Duodenal mucosa (tissue), 2 donors: ENCODE results near the gene ASTN2.

ENCODE experiments used
- H3K27ac ChIP-seq: one replicate; pipeline ENCODE4 v1.7.0; 2013; ENCODE audit warnings: low read depth, low read length
- H3K27me3 ChIP-seq, 2 donors: one replicate each; pipeline ENCODE4 v1.7.0; 2013; ENCODE audit warnings: low read length in 2 of 2, control low read depth in 1 of 2; ENCODE audit not compliant: insufficient read depth in 2 of 2, control insufficient read depth in 1 of 2
- H3K36me3 ChIP-seq, 2 donors: one replicate each; pipeline ENCODE4 v1.7.0; 2013; ENCODE audit warnings: low read length in 2 of 2, control low read depth in 1 of 2; ENCODE audit not compliant: insufficient read depth in 2 of 2, control insufficient read depth in 1 of 2
- H3K4me1 ChIP-seq, 2 donors: one replicate each; pipeline ENCODE4 v1.7.0; 2013; ENCODE audit warnings: low read length in 2 of 2, control low read depth in 1 of 2; ENCODE audit not compliant: insufficient read depth in 2 of 2, control insufficient read depth in 1 of 2
- H3K4me3 ChIP-seq, 2 donors: one replicate each; pipeline ENCODE4 v1.7.0; 2013; ENCODE audit warnings: low read length in 2 of 2, low read depth in 1 of 2
- H3K9ac ChIP-seq, 2 donors: one replicate each; pipeline ENCODE4 v1.7.0; 2013; ENCODE audit warnings: low read length in 2 of 2, low read depth in 1 of 2
- H3K9me3 ChIP-seq, 2 donors: one replicate each; pipeline ENCODE4 v1.7.0; 2013; ENCODE audit warnings: low read length in 2 of 2, control low read depth in 1 of 2; ENCODE audit not compliant: control insufficient read depth in 1 of 2

ASTN2 gene

GRCh38 chr9:116639251-116639741 lies 775.6 kb downstream of the ASTN2 start:
- Histone ChIP-seq H3K36me3 (no peaks in the 10 kb centered on the region), H3K27me3 (no peaks in the 10 kb centered on the region), H3K4me1 (no peaks in the 10 kb centered on the region), H3K9ac (no peak overlapping the region), H3K27ac (no peak overlapping the region), H3K9me3 (no peaks in the 10 kb centered on the region), H3K4me3 (no peak overlapping the region)

DNA sequence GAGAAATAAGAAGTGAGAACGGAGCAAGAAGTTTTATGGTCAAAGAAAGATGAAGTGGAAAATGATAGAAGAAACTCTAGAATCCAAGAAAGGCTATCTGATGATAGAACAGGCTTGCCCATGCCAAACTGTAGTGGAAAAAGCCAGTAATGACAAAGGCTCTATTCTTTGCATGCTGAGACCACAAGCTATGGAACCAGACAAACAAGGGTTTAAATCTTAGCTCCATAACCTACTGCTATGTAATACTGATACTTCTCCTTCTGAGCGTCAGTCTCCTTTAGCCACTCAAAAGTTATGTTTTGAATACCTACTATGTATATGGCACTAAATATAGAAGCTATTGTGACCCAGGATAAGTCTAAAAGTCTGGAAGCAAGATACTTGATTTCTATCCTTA lies 778.9 kb downstream of the ASTN2 start:
- H3K27me3 ChIP-seq = no peaks in the 10 kb centered on the region
- H3K4me3 ChIP-seq = no peak overlapping the region
- H3K36me3 ChIP-seq = no peaks in the 10 kb centered on the region
- H3K9me3 ChIP-seq = no peaks in the 10 kb centered on the region
- no peak overlapping the region for H3K27ac ChIP-seq
- no peaks in the 10 kb centered on the region for H3K4me1 ChIP-seq
- no peak overlapping the region for H3K9ac ChIP-seq

GRCh38 chr9:116632990-116633838 lies 781.6 kb downstream of the ASTN2 start:
- no peaks in the 10 kb centered on the region for H3K27me3 ChIP-seq
- no peak overlapping the region for H3K4me3 ChIP-seq
- no peaks in the 10 kb centered on the region for H3K36me3 ChIP-seq
- H3K4me1 ChIP-seq = no peaks in the 10 kb centered on the region
- no peaks in the 10 kb centered on the region for H3K9me3 ChIP-seq
- H3K9ac ChIP-seq = no peak overlapping the region
- no peak overlapping the region for H3K27ac ChIP-seq

- H3K27me3 ChIP-seq = no peaks in the 10 kb centered on the region
- no peak overlapping the region for H3K9ac ChIP-seq
- H3K4me3 ChIP-seq = no peak overlapping the region
- no peaks in the 10 kb centered on the region for H3K36me3 ChIP-seq
- H3K27ac ChIP-seq = no peak overlapping the region
- no peaks in the 10 kb centered on the region for H3K9me3 ChIP-seq
- H3K4me1 ChIP-seq = no peaks in the 10 kb centered on the region
Measured at GRCh38 chr9:116629634-116630033, 785.2 kb downstream of the ASTN2 start.

GRCh38 chr9:116628716-116629115 lies 786.1 kb downstream of the ASTN2 start:
- Histone ChIP-seq H3K9ac (no peak overlapping the region), H3K36me3 (no peaks in the 10 kb centered on the region), H3K4me3 (no peak overlapping the region), H3K4me1 (no peaks in the 10 kb centered on the region), H3K27me3 (no peaks in the 10 kb centered on the region), H3K9me3 (no peaks in the 10 kb centered on the region), H3K27ac (no peak overlapping the region)

- no peak overlapping the region for H3K9ac ChIP-seq
- H3K4me1 ChIP-seq = peaks cover 0 to 4% of the 10 kb centered on the region in 2 donors
- H3K9me3 ChIP-seq = no peaks in the 10 kb centered on the region
- no peak overlapping the region for H3K27ac ChIP-seq
- H3K27me3 ChIP-seq = no peaks in the 10 kb centered on the region
- no peak overlapping the region for H3K4me3 ChIP-seq
- no peaks in the 10 kb centered on the region for H3K36me3 ChIP-seq
Measured at GRCh38 chr9:116627433-116627832, 787.4 kb downstream of the ASTN2 start.

- Histone ChIP-seq H3K9me3 (no peaks in the 10 kb centered on the region), H3K4me3 (no peak overlapping the region), H3K4me1 (peaks cover 0 to 4% of the 10 kb centered on the region in 2 donors), H3K9ac (no peak overlapping the region), H3K27me3 (no peaks in the 10 kb centered on the region), H3K36me3 (no peaks in the 10 kb centered on the region), H3K27ac (no peak overlapping the region)
Measured at GRCh38 chr9:116626762-116627161, 788.1 kb downstream of the ASTN2 start.

DNA sequence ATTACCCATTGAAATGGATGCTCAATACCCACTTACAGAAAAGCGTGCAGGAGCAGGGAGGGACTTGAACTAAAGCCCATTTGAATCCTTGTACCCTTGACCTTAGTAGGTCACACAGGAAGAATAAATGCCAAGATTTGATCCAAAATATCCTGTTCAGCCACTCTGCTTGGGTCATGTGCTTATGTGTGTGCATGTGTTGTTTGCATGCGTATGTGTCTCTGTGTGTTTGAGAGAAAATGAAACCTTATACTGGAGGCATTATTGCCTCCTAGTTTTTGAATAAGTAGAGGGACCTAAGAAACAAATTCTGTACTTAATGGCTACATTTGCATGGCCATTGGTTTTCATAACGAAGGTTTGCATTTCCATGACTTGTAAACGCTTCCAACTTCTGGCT lies 791.1 kb downstream of the ASTN2 start:
- no peaks in the 10 kb centered on the region for H3K27me3 ChIP-seq
- H3K9ac ChIP-seq = no peak overlapping the region
- H3K27ac ChIP-seq = no peak overlapping the region
- peaks cover 0 to 4% of the 10 kb centered on the region in 2 donors for H3K4me1 ChIP-seq
- no peaks in the 10 kb centered on the region for H3K9me3 ChIP-seq
- no peaks in the 10 kb centered on the region for H3K36me3 ChIP-seq
- no peak overlapping the region for H3K4me3 ChIP-seq

DNA sequence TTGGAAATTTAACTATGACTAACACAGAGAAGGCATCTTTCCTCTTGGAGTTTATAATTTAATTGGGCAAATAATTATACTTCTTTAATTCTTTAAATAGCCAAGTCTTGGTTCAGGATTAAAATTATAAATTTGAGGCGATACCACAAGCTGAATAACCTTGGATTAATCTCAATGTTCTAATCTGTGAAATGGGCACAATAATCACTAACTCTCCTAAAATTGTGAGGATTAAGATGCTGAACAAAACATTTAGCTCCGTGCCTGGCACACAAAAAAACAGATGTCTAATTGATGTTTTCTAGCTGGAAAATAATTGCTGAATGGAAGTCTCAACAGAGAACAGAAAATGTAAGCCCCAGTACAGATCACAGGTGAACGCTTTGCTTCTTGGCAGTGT lies 797.5 kb downstream of the ASTN2 start:
- Histone ChIP-seq H3K4me1 (no peaks in the 10 kb centered on the region), H3K4me3 (no peak overlapping the region), H3K27ac (no peak overlapping the region), H3K9me3 (no peaks in the 10 kb centered on the region), H3K9ac (no peak overlapping the region), H3K36me3 (no peaks in the 10 kb centered on the region), H3K27me3 (no peaks in the 10 kb centered on the region)

GRCh38 chr9:116616304-116616914 lies 798.4 kb downstream of the ASTN2 start:
- H3K27me3 ChIP-seq = no peaks in the 10 kb centered on the region
- no peak overlapping the region for H3K9ac ChIP-seq
- no peak overlapping the region for H3K4me3 ChIP-seq
- H3K36me3 ChIP-seq = no peaks in the 10 kb centered on the region
- H3K9me3 ChIP-seq = no peaks in the 10 kb centered on the region
- no peaks in the 10 kb centered on the region for H3K4me1 ChIP-seq
- no peak overlapping the region for H3K27ac ChIP-seq
